HG02840 (cell line): Measurements from ENCODE around the gene ARL17A.
A peak's percentile ranks its signal among the peaks of the same experiment; 100 is the strongest.
"Not testable (repeated sequence)": the region's sequence is repeated elsewhere in the genome, so short reads cannot be mapped to it uniquely, and the experiment has no call there.

Experiments
- ATAC-seq: cut with Tn5 transposase; IDR thresholded peaks from one replicate; pipeline ENCODE4 v1.9.1; 2021; ENCODE audit warnings: mild to moderate bottlenecking, moderate library complexity, moderate number of reproducible peaks; ENCODE audit not compliant: unreplicated experiment, low FRiP score

Gene ARL17A

DNA sequence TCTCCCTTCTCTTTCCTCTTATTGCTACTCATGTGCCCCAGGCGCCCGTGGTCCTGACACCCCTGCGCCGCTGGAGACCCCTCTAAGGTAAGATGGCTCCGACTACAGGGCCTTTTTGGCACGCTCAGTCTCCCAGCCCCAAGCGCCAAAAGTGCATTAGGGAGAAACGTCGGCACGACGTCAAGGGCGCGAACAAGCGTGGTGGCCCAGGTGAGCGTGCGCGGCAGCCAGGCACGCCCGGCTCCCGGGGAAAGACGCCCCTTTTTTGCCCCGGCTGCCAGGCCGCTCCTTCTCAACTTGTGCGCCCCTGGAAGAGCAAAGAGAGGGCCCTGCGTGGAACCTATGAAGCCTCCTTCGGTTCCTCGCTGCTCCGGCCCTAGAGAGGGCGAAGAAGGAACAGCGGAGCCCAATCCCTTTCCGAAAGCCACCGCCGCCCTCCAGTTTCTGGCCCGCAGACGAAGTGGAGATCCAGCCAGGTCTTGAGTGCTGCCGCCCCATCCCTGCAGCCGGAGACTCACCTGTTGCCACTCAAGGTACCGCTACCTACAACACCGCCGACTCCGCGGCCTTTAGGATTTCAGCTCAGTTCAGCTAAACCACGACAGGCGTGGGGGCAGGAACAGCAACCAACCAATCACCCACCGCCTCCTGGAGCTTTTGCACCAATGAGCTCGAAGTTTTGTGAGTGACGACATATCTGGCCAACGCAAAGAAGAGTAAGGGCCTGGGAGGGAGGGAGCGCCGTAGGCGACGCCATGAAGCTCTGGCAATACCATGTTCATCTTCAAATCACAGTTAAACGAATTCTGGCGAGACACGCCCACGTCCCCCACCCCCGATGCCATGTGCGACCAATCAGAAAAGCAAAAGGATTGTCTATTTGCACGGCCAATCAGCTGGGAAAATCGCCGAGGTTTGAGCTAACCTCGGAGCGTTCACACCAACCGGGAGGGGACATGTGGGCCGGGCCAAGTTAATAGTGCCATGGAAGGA lies at the start of gene ARL17A:
TSS of gene ARL17A (minus strand) at position 609 of the 993 bp plus-strand sequence. CDS start 3,369 bp downstream, outside the sequence.
- peak; percentile 83 for ATAC-seq

GRCh38 chr17:46628753-46629436 lies 49.4 kb upstream of the ARL17A start:
- ATAC-seq, result not testable (repeated sequence)

DNA sequence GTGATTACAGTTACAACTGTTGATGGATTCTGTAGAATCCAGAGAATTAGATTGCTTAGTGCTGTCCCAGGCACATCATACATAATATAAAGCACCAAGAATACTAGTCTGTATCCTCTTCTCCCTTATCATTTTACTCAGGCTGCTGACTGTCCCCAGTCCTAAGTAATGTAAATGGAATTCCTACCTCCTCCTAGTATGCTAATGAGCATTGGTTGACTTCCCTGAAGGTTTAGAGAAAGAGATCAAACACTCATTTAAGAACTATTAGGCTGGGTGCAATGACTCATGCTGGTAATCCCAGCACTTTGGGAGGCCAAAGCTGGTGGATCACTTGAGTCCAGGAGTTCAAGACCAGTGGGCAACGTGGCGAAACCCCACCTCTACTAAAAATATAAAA lies 48.0 kb upstream of the ARL17A start:
- not testable (repeated sequence) for ATAC-seq

- not testable (repeated sequence) for ATAC-seq
Measured at GRCh38 chr17:46624726-46625125, 45.2 kb upstream of the ARL17A start.

DNA sequence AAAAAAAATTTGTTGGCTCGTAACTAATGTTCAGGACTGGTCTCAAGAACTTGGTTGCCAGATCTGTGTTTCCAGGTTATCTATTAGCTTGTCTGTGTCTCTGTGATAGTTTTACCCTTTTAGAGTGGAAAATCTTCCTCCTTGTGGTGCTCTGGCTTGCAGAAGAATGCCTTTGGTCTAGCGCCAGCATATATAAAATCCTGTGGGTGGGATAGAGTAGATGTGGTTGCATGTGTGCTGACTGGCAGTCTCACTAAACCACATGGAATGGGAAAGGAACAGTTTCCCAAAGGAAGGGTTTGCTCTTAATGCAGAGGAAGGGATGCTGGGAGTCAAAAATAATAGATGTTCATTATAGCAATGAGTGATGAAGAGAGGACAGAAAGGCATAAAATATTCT lies 44.3 kb upstream of the ARL17A start:
- not testable (repeated sequence) for ATAC-seq

GRCh38 chr17:46618975-46619374 lies 39.5 kb upstream of the ARL17A start:
- not testable (repeated sequence) for ATAC-seq

- ATAC-seq, result not testable (repeated sequence)
Measured at GRCh38 chr17:46617121-46617520, 37.6 kb upstream of the ARL17A start.

DNA sequence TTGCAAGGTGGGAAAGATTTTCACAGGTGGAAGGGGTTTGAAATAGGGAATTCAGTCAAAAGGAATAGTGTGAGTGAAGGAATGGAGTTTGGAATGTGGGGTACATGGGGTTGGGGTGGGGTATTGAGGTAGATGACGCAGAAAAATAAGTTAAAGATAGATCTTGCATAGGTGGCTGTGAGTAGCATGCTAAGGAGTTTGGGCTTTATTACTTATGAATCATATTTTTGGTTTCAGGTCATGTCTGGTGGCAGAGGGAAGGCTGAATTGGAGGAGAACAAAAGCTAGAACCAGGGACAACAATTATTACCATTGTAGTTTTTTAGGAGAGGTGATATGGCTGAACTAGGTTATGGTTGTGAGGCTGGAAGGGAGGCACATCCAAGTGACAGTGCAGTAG lies 34.4 kb upstream of the ARL17A start:
- not testable (repeated sequence) for ATAC-seq

DNA sequence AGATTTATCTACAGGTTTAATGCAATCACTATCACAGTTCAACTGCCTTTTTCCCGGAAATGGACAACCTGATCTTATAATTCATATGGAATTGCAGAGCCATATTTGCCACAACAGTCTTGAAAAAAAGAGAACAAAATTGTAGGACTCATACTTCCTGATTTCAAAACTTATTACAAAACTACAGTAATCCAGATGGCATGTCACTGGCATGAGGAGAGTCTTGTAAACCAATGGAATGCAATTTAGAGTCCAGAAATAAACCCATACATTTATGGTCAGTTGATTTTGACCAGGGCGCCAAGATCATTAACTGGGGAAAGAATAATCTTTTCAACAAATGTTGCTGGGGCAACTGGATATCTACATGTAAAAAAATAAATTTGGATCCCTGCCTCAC lies 31.8 kb upstream of the ARL17A start:
- not testable (repeated sequence) for ATAC-seq

DNA sequence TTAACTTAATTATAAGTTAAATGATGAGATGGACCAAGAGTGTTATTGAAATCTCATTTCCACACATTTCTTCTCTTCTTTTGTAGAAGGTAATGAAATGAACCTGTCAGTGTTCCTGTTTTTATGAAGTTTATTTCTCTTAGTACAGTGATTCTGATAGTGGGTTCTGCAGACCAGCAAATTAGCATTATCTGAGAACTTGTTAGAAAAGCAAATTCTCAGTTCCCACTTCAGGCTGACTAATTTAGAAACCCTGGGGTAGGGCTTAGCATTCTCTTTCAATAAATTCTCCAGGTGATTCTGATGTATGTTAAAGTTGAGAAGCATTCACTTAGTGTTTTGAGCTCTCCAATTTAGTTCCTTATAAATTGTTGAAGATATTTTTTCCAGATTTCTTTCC lies 23.6 kb upstream of the ARL17A start:
- ATAC-seq, result peak; percentile 86

- not testable (repeated sequence) for ATAC-seq
Measured at GRCh38 chr17:46600767-46601166, 21.3 kb upstream of the ARL17A start.

DNA sequence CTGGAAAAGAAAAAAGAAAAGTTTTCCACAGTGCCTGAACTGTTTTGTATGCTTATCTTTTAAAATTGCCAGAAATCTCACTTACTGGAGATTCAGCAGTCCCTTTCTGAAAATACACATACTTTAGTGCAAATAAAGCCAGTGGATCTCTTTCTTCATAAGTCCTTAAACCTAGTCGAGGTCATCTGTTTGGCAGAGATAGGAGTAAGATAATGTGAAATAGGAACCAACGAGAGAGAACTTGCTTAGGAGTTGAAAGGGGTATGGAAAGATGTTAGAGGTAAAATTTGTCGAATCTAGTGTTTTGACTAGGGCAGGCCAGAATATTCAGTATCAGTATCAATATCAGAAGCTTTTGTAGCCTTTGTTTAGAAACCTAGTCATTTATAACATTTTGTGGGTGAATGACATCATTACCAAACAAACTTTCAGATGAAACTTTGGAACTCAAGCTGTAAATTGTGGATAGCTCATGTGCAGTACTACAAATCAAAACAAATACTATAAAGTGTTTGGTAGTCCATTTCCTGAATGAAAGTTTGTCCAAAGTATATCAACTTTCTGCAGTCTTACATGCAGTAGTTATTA lies 18.9 kb upstream of the ARL17A start:
- ATAC-seq, result not testable (repeated sequence)

DNA sequence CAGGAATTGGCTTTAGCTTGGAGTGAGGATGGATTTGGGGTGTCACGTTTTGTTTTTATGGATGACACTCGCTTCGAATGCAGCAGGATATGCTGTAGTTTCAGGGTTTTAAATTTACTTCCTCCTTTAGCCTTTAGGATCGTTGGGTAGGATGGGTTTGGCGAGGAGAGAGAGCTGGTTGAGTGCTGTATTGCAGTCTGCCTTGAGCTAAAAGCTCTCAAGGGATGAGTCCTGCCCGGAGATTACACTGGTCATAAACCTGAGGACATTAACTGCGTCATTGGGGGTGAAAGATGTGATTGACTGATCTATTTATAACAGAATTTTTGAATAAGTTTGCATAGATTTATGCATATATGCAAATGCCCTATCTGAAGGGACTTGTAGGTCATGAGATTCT lies 11.8 kb upstream of the ARL17A start:
- peak; percentile 10 for ATAC-seq

GRCh38 chr17:46590157-46591146 lies 11.0 kb upstream of the ARL17A start, which contains the start of gene NSF:
NSF (plus strand) TSS chr17:46590669; CDS start chr17:46590776, 107 bp downstream.
- peak; percentile 75 for ATAC-seq

- not testable (repeated sequence) for ATAC-seq
Measured at GRCh38 chr17:46585444-46585843, 6.0 kb upstream of the ARL17A start.

DNA sequence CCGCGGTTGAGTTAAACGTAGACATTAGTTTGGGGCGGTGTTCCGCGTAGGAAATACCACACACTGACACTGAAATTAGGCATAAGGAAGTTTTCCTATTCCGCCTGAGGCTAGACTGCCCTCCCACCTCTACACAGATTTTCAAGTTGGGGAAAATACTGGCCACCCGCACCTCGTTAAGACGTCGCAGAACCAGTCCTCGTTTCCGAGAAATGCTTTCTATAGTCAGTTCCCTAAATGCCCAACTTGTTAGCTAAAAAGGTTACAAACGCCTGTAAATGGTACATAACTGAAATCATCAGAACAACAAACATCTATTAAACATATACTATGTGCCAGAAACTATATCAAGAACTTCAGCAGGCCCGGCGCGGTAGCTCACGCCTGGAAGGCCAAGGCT lies 591 bp upstream of the ARL17A start:
- ATAC-seq, result not testable (repeated sequence)

- ATAC-seq, result not testable (repeated sequence)
Measured at GRCh38 chr17:46571796-46572195, 7.7 kb downstream of the ARL17A start.

DNA sequence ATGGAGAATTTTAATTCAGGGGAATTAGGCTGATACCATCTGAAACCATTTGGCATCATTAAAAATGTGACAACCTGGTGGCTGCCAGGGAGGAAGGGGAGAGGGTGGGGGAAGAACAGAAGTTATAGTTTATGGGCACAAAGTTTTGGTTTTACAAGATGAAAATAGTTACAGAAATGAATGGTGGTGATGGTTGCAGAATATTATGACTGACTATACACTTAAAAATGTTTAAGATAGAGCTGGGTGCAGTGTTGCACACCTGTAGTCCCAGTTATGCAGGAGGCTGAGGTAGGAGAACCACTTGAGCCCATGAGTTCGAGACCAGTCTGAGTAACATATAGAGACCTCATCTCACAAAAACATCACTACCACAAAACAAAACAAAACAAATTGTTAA lies 12.5 kb downstream of the ARL17A start:
- ATAC-seq, result not testable (repeated sequence)

DNA sequence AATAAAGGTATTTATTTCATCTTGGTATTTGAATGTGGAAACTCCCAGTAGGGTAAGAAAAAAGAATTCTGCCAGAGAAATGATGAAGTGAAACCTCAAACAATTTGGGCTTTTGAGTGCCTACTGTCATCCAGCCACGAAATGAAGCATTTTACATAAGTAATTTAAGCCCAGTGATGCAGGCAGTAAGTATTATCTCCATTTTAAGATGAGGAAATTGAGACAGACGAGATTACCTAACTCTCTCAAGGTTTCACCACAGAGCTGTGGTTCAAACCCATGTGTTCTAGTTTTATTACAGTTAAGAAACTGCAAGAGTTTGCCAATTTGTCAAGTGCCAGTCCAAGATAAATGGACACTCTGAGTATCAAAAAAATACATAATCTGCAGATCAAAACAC lies 13.2 kb downstream of the ARL17A start:
- ATAC-seq, result not testable (repeated sequence)
